NT2/D1 (cell line): ENCODE results near the gene ADCY9.
A peak's percentile ranks its signal among the peaks of the same experiment; 100 is the strongest.
"Not testable (repeated sequence)": the region's sequence is repeated elsewhere in the genome, so short reads cannot be mapped to it uniquely, and the experiment has no call there.

ENCODE experiments used
- DNase-seq: peaks from one replicate; pipeline ENCODE4 v3.0.0-alpha.2; 2011; ENCODE audit warnings: low read depth, low spot score
- H3K27me3 ChIP-seq: 2 replicates; pipeline ENCODE4 v1.6.0; 2011; ENCODE audit warnings: mild to moderate bottlenecking; ENCODE audit not compliant: insufficient read length, insufficient read depth
- H3K36me3 ChIP-seq: 2 replicates; pipeline ENCODE4 v1.6.1; 2011; ENCODE audit warnings: mild to moderate bottlenecking, low read length, mixed read lengths; ENCODE audit not compliant: insufficient read depth, insufficient read length
- H3K4me1 ChIP-seq: 2 replicates; pipeline ENCODE4 v1.5.1; 2011; ENCODE audit not compliant: insufficient read depth, insufficient read length
- H3K4me3 ChIP-seq: 2 replicates; pipeline ENCODE4 v1.5.1; 2011; ENCODE audit warnings: low read depth; ENCODE audit not compliant: insufficient read length
- H3K9ac ChIP-seq: 2 replicates; pipeline ENCODE4 v1.6.0; 2011; ENCODE audit warnings: low read depth; ENCODE audit not compliant: insufficient read length
- H3K9me3 ChIP-seq: 2 replicates; pipeline ENCODE4 v1.5.1; 2011; ENCODE audit warnings: mild to moderate bottlenecking, low read length; ENCODE audit not compliant: insufficient read depth
- SUZ12 ChIP-seq: IDR thresholded peaks from 2 replicates; pipeline ENCODE4 v1.6.1; 2011; ENCODE audit not compliant: insufficient read length, insufficient read depth; ENCODE audit errors: extremely low read depth
- YY1 ChIP-seq: IDR thresholded peaks from 2 replicates; pipeline ENCODE4 v1.6.1; 2011; ENCODE audit not compliant: insufficient read length, insufficient read depth
- ZNF274 ChIP-seq: IDR thresholded peaks from 2 replicates; pipeline ENCODE4 v1.6.1; 2011; ENCODE audit warnings: mild to moderate bottlenecking, low read depth, low read length

Gene ADCY9

GRCh38 chr16:4116325-4117249, at the start of gene ADCY9:
Gene ADCY9 (minus strand): TSS chr16:4116442. CDS start chr16:4115442, 1,000 bp downstream.
- H3K4me1 ChIP-seq, result peaks cover 5% of the 10 kb centered on the region
- H3K4me3 ChIP-seq, result peak within 1 kb of the TSS; percentile 58
- peaks cover 52% of the 10 kb centered on the region for H3K27me3 ChIP-seq
- peak within 1 kb of the TSS; percentile 79 for H3K9ac ChIP-seq
- peaks cover 21% of the 10 kb centered on the region for H3K36me3 ChIP-seq
- no peaks in the 10 kb centered on the region for H3K9me3 ChIP-seq
- DNase-seq, result peak; percentile 51
- TF ChIP-seq ZNF274 (no peak), SUZ12 (no peak), YY1 (no peak)

- no peaks in the 10 kb centered on the region for H3K27me3 ChIP-seq
These were observed 44.6 kb upstream of the ADCY9 start for GRCh38 chr16:4160658-4161430.

GRCh38 chr16:4159726-4160125, 43.5 kb upstream of the ADCY9 start:
- no peaks in the 10 kb centered on the region for H3K36me3 ChIP-seq
- no peaks in the 10 kb centered on the region for H3K4me1 ChIP-seq
- H3K9ac ChIP-seq, result no peak overlapping the region
- H3K27me3 ChIP-seq, result no peaks in the 10 kb centered on the region
- H3K4me3 ChIP-seq, result no peak overlapping the region
- no peak for DNase-seq
- H3K9me3 ChIP-seq, result no peaks in the 10 kb centered on the region
- TF ChIP-seq SUZ12 (no peak), ZNF274 (no peak), YY1 (no peak)

More at GRCh38 chr16:4160658-4161430, 44.6 kb upstream of the ADCY9 start:
- no peak for TF ChIP-seq YY1
- no peak for TF ChIP-seq SUZ12
- no peak for TF ChIP-seq ZNF274
- no peak for DNase-seq
- no peak overlapping the region for H3K4me3 ChIP-seq
- H3K9me3 ChIP-seq, result no peaks in the 10 kb centered on the region
- H3K36me3 ChIP-seq, result no peaks in the 10 kb centered on the region
- no peak overlapping the region for H3K9ac ChIP-seq
- H3K4me1 ChIP-seq, result no peaks in the 10 kb centered on the region

GRCh38 chr16:4158143-4159093, 42.2 kb upstream of the ADCY9 start:
- no peaks in the 10 kb centered on the region for H3K27me3 ChIP-seq
- no peaks in the 10 kb centered on the region for H3K9me3 ChIP-seq
- H3K9ac ChIP-seq, result no peak overlapping the region
- H3K4me1 ChIP-seq, result no peaks in the 10 kb centered on the region
- H3K4me3 ChIP-seq, result no peak overlapping the region
- TF ChIP-seq YY1, result no peak
- TF ChIP-seq SUZ12, result no peak
- TF ChIP-seq ZNF274, result no peak
- no peaks in the 10 kb centered on the region for H3K36me3 ChIP-seq
- no peak for DNase-seq

GRCh38 chr16:4157376-4157825, 41.2 kb upstream of the ADCY9 start:
- H3K27me3 ChIP-seq, result no peaks in the 10 kb centered on the region
- peaks cover under 1% of the 10 kb centered on the region for H3K4me1 ChIP-seq
- DNase-seq, result no peak
- H3K9me3 ChIP-seq, result no peaks in the 10 kb centered on the region
- TF ChIP-seq ZNF274, result no peak
- no peak for TF ChIP-seq YY1
- TF ChIP-seq SUZ12, result no peak
- H3K4me3 ChIP-seq, result no peak overlapping the region
- no peak overlapping the region for H3K9ac ChIP-seq
- no peaks in the 10 kb centered on the region for H3K36me3 ChIP-seq

GRCh38 chr16:4156503-4156902, 40.3 kb upstream of the ADCY9 start:
- not testable (repeated sequence) for H3K4me3 ChIP-seq, H3K27me3 ChIP-seq, H3K36me3 ChIP-seq, DNase-seq, H3K9ac ChIP-seq, H3K4me1 ChIP-seq, H3K9me3 ChIP-seq

GRCh38 chr16:4153364-4153763, 37.1 kb upstream of the ADCY9 start:
- not testable (repeated sequence) for H3K4me3 ChIP-seq, DNase-seq, H3K27me3 ChIP-seq

More at GRCh38 chr16:4153364-4153763, 37.1 kb upstream of the ADCY9 start:
- H3K36me3 ChIP-seq, H3K4me1 ChIP-seq, H3K9ac ChIP-seq, H3K9me3 ChIP-seq: not testable (repeated sequence)
